IPS-NIHi7 (cell line): ENCODE data around the gene RNU6-8.
A peak's percentile ranks its signal among the peaks of the same experiment; 100 is the strongest.

Source experiments
- DNase-seq: peaks from one replicate; pipeline ENCODE4 v3.0.0; 2012; ENCODE audit warnings: mixed read lengths; ENCODE audit errors: extremely low spot score

The RNU6-8 gene

GRCh38 chr14:32202998-32203882 lies at the start of gene RNU6-8:
Gene RNU6-8 (minus strand): TSS chr14:32203269.
- DNase-seq = peak; percentile 88

- DNase-seq = peak; percentile 77
Measured at GRCh38 chr14:32252030-32252670, 49.1 kb upstream of the RNU6-8 start.

- DNase-seq = no peak
Measured at GRCh38 chr14:32251530-32251929, 48.5 kb upstream of the RNU6-8 start.

- no peak for DNase-seq
Measured at GRCh38 chr14:32250681-32251080, 47.6 kb upstream of the RNU6-8 start.

- no peak for DNase-seq
Measured at GRCh38 chr14:32249780-32250179, 46.7 kb upstream of the RNU6-8 start.

GRCh38 chr14:32249371-32249770 lies 46.3 kb upstream of the RNU6-8 start:
- DNase-seq = no peak

- DNase-seq = no peak
Measured at GRCh38 chr14:32246751-32247150, 43.7 kb upstream of the RNU6-8 start.

- DNase-seq = no peak
Measured at GRCh38 chr14:32244404-32244803, 41.3 kb upstream of the RNU6-8 start.

- no peak for DNase-seq
Measured at GRCh38 chr14:32233260-32233659, 30.2 kb upstream of the RNU6-8 start.

- no peak for DNase-seq
Measured at GRCh38 chr14:32232481-32232880, 29.4 kb upstream of the RNU6-8 start.

GRCh38 chr14:32230695-32231280 lies 27.7 kb upstream of the RNU6-8 start:
- DNase-seq = no peak

GRCh38 chr14:32230181-32230580 lies 27.1 kb upstream of the RNU6-8 start:
- DNase-seq = no peak

- DNase-seq = no peak
Measured at GRCh38 chr14:32226056-32226455, 23.0 kb upstream of the RNU6-8 start.

- no peak for DNase-seq
Measured at GRCh38 chr14:32225378-32225920, 22.4 kb upstream of the RNU6-8 start.

- DNase-seq = peak; percentile 26
Measured at GRCh38 chr14:32224737-32225377, 21.8 kb upstream of the RNU6-8 start.

- DNase-seq = no peak
Measured at GRCh38 chr14:32217301-32217700, 14.2 kb upstream of the RNU6-8 start.

GRCh38 chr14:32212833-32213232 lies 9.8 kb upstream of the RNU6-8 start:
- no peak for DNase-seq

GRCh38 chr14:32211068-32211404 lies 8.0 kb upstream of the RNU6-8 start:
- no peak for DNase-seq

- no peak for DNase-seq
Measured at GRCh38 chr14:32209471-32209870, 6.4 kb upstream of the RNU6-8 start.

GRCh38 chr14:32208490-32208889 lies 5.4 kb upstream of the RNU6-8 start:
- no peak for DNase-seq

- no peak for DNase-seq
Measured at GRCh38 chr14:32206552-32206951, 3.5 kb upstream of the RNU6-8 start.

- peak; percentile 21 for DNase-seq
Measured at GRCh38 chr14:32205984-32206383, 2.9 kb upstream of the RNU6-8 start.
